ENCODE results near the gene TRIO. TPM values are rescaled to one million over a fixed set of nuclear protein-coding genes. Genes with fewer than 3 reads are reported as not detected.

Gene TRIO
- total and polyA plus RNA-seq, 12 donors, result 26.2 to 85.2 (median 61.9) TPM

- TF ChIP-seq CTCF (IDR thresholded peaks at IDR 0.05), result no peak
- H3K9me3 ChIP-seq, result no peaks in the 10 kb centered on the region
- H3K27me3 ChIP-seq, result no peaks in the 10 kb centered on the region
- ATAC-seq, result no peak
- peaks cover 0 to 3% (median 0%) of the 10 kb centered on the region in 9 donors for H3K4me1 ChIP-seq
- intact Hi-C loops (cut with DNase I), result no loop called here
- no peak overlapping the region for H3K27ac ChIP-seq
- 89 to 90% methylated on average over 3 of the region's 3 CpGs for WGBS, 2 donors
- H3K36me3 ChIP-seq, result peaks cover 0 to 100% (median 33%) of the 10 kb centered on the region in 9 donors
- no peak overlapping the region for H3K4me3 ChIP-seq
- no peak for DNase-seq
Observed at GRCh38 chr5:14376789-14377188, 233.6 kb downstream of the TRIO start.

- Histone ChIP-seq H3K27me3 (no peaks in the 10 kb centered on the region), H3K4me3 (no peak overlapping the region), H3K9me3 (no peaks in the 10 kb centered on the region), H3K4me1 (no peaks in the 10 kb centered on the region), H3K27ac (no peak overlapping the region), H3K36me3 (peaks cover 0 to 100% (median 44%) of the 10 kb centered on the region in 9 donors)
- intact Hi-C loops (cut with DNase I), result no loop called here
- ATAC-seq (peak in 2 of 8 donors; percentile 37 to 57), DNase-seq (no peak)
- no peak for TF ChIP-seq CTCF (IDR thresholded peaks at IDR 0.05)
- WGBS, 2 donors, result 83 to 88% methylated on average over 34 to 35 of the region's 35 CpGs
Observed at GRCh38 chr5:14379739-14380497, 236.8 kb downstream of the TRIO start.

GRCh38 chr5:14380712-14381111, 237.6 kb downstream of the TRIO start:
- Histone ChIP-seq H3K36me3 (peaks cover 0 to 100% (median 44%) of the 10 kb centered on the region in 9 donors), H3K9me3 (no peaks in the 10 kb centered on the region), H3K4me1 (no peaks in the 10 kb centered on the region), H3K4me3 (no peak overlapping the region), H3K27me3 (no peaks in the 10 kb centered on the region), H3K27ac (no peak overlapping the region)
- DNase-seq (no peak), ATAC-seq (no peak)
- 78 to 90% methylated on average over 4 of the region's 4 CpGs for WGBS, 2 donors
- intact Hi-C loops (cut with DNase I), result no loop called here
- no peak for TF ChIP-seq CTCF (IDR thresholded peaks at IDR 0.05)

- no peak for DNase-seq
- intact Hi-C loops (cut with DNase I), result no loop called here
- Histone ChIP-seq H3K9me3 (no peaks in the 10 kb centered on the region), H3K27ac (no peak overlapping the region), H3K27me3 (no peaks in the 10 kb centered on the region), H3K36me3 (peaks cover 0 to 100% (median 43%) of the 10 kb centered on the region in 9 donors), H3K4me1 (no peaks in the 10 kb centered on the region), H3K4me3 (no peak overlapping the region)
- TF ChIP-seq CTCF (IDR thresholded peaks at IDR 0.05), result no peak
- no peak for ATAC-seq
- 95 to 96% methylated on average over 4 of the region's 4 CpGs for WGBS, 2 donors
Observed at GRCh38 chr5:14382640-14383039, 239.5 kb downstream of the TRIO start.

Measured in heart right ventricle (tissue), 16 donors.